HEK293T (cell line): ENCODE results near the gene PPIE.
"Not testable (repeated sequence)": the region's sequence is repeated elsewhere in the genome, so short reads cannot be mapped to it uniquely, and the experiment has no call there.

Source experiments
- ARNT ChIP-seq: fragments of 450-650 bp; IDR thresholded peaks from 2 replicates; pipeline ENCODE4 v1.6.1; 2017; ENCODE audit warnings: mild to moderate bottlenecking
- BHLHE40 ChIP-seq: fragments of 450-650 bp; IDR thresholded peaks from 2 replicates; pipeline ENCODE4 v1.6.1; 2016; ENCODE audit warnings: mild to moderate bottlenecking, moderate library complexity, borderline replicate concordance
- ELF4 ChIP-seq: fragments of 450-650 bp; IDR thresholded peaks from 2 replicates; pipeline ENCODE4 v1.6.1; 2017; ENCODE audit warnings: antibody characterized with exemption
- FOXM1 ChIP-seq: fragments of 450-650 bp; IDR thresholded peaks from 2 replicates; pipeline ENCODE4 v1.6.1; 2017; ENCODE audit warnings: mild to moderate bottlenecking, borderline replicate concordance
- NFRKB ChIP-seq: fragments of 450-650 bp; IDR thresholded peaks from 2 replicates; pipeline ENCODE4 v1.6.1; 2016; ENCODE audit warnings: mild to moderate bottlenecking, moderate library complexity
- SP1 ChIP-seq: fragments of 450-650 bp; IDR thresholded peaks from 2 replicates; pipeline ENCODE4 v1.6.1; 2017
- TARDBP ChIP-seq: fragments of 450-650 bp; IDR thresholded peaks from 2 replicates; pipeline ENCODE4 v1.6.1; 2016

GRCh38 chr1:39786303-39787107, 47.8 kb downstream of the PPIE start:
- TF ChIP-seq ELF4, SP1, BHLHE40, NFRKB, FOXM1, ARNT, TARDBP: not testable (repeated sequence)
